ENCODE results near the gene MRPS7.

- TF ChIP-seq CTCF (IDR thresholded peaks at IDR 0.05; ENCODE audit: low read length) (no peak), EZH2 (IDR thresholded peaks at IDR 0.05; ENCODE audit: borderline replicate concordance, low read length) (no peak)
These were observed 1.4 kb downstream of the MRPS7 start for GRCh38 chr17:75263055-75263454.

Data from OCI-LY1 (cell line).